HEK293 (cell line): ENCODE data around the gene DCLK1.

ENCODE experiments used
- GLIS2 ChIP-seq: fragments of 450-650 bp; formaldehyde crosslinking; IDR thresholded peaks from 2 replicates; pipeline ENCODE4 v1.5.1; 2016; ENCODE audit warnings: missing biosample characterization, missing genetic modification characterization
- TF ChIP-seq, protein P1 (sequence below): fragments of 450-650 bp; formaldehyde crosslinking; IDR thresholded peaks from 2 replicates; pipeline ENCODE4 v1.5.1; 2016; ENCODE audit warnings: missing biosample characterization, missing genetic modification characterization

- TF ChIP-seq, protein P1, sequence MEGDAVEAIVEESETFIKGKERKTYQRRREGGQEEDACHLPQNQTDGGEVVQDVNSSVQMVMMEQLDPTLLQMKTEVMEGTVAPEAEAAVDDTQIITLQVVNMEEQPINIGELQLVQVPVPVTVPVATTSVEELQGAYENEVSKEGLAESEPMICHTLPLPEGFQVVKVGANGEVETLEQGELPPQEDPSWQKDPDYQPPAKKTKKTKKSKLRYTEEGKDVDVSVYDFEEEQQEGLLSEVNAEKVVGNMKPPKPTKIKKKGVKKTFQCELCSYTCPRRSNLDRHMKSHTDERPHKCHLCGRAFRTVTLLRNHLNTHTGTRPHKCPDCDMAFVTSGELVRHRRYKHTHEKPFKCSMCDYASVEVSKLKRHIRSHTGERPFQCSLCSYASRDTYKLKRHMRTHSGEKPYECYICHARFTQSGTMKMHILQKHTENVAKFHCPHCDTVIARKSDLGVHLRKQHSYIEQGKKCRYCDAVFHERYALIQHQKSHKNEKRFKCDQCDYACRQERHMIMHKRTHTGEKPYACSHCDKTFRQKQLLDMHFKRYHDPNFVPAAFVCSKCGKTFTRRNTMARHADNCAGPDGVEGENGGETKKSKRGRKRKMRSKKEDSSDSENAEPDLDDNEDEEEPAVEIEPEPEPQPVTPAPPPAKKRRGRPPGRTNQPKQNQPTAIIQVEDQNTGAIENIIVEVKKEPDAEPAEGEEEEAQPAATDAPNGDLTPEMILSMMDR = no peak
- no peak for TF ChIP-seq GLIS2 (tag by site-specific recombination)
Observed at GRCh38 chr13:36086117-36086516, 45.1 kb downstream of the DCLK1 start.
